C1 segment of cervical spinal cord (tissue), 14 donors: ENCODE data around the gene KLK12.

Source experiments
- DNase-seq, 14 donors: peaks; one replicate each; lab custom pipeline; 2025; lab: John Stamatoyannopoulos, UW

Gene KLK12

GRCh38 chr19:51055866-51056265 is 21.1 kb upstream of the KLK12 start:
- DNase-seq, result no peak

- no peak for DNase-seq
Observed at GRCh38 chr19:51047031-51047335, 12.2 kb upstream of the KLK12 start.

GRCh38 chr19:51044327-51044726 is 9.5 kb upstream of the KLK12 start:
- DNase-seq, result no peak

- no peak for DNase-seq
Observed at GRCh38 chr19:51043497-51043896, 8.7 kb upstream of the KLK12 start.

- DNase-seq, result no peak
Observed at GRCh38 chr19:51040151-51040550, 5.3 kb upstream of the KLK12 start.

GRCh38 chr19:51036519-51036918 is 1.7 kb upstream of the KLK12 start:
- DNase-seq, result no peak

- DNase-seq, result no peak
Observed at GRCh38 chr19:51031880-51032225, 2.9 kb downstream of the KLK12 start.

- DNase-seq, result no peak
Observed at GRCh38 chr19:51031220-51031879, 3.5 kb downstream of the KLK12 start.

- no peak for DNase-seq
Observed at GRCh38 chr19:51030631-51031030, 4.2 kb downstream of the KLK12 start.

GRCh38 chr19:51029718-51030117 is 5.1 kb downstream of the KLK12 start:
- no peak for DNase-seq

GRCh38 chr19:51027873-51028272 is 6.9 kb downstream of the KLK12 start:
- DNase-seq, result no peak

- DNase-seq, result no peak
Observed at GRCh38 chr19:51027126-51027806, 7.5 kb downstream of the KLK12 start.

GRCh38 chr19:51026554-51026831 is 8.3 kb downstream of the KLK12 start, which contains the start of gene KLK11:
KLK11 (minus strand) TSS chr19:51026616; CDS start chr19:51025631, 985 bp downstream.
- no peak for DNase-seq

- DNase-seq, result no peak
Observed at GRCh38 chr19:51025809-51026553, 8.8 kb downstream of the KLK12 start.

GRCh38 chr19:51025401-51025800 is 9.4 kb downstream of the KLK12 start:
- DNase-seq, result no peak

- no peak for DNase-seq
Observed at GRCh38 chr19:51024924-51025323, 9.9 kb downstream of the KLK12 start.

- no peak for DNase-seq
Observed at GRCh38 chr19:51023946-51024345, 10.9 kb downstream of the KLK12 start.

- DNase-seq, result no peak
Observed at GRCh38 chr19:51022526-51022925, 12.3 kb downstream of the KLK12 start.

GRCh38 chr19:51020988-51021651 is 13.7 kb downstream of the KLK12 start:
- DNase-seq, result peak in 1 of 14 donors; percentile 38

- DNase-seq, result no peak
Observed at GRCh38 chr19:51019544-51019925, 15.3 kb downstream of the KLK12 start, which contains the start of gene KLK10. KLK10 (minus strand) TSS chr19:51019709; CDS start chr19:51019130, 579 bp downstream.

GRCh38 chr19:51018745-51019543 is 15.9 kb downstream of the KLK12 start:
- peak in 1 of 14 donors; percentile 1 for DNase-seq
